NCI-H1048 (cell line): Measurements from ENCODE around the gene RTN4R.
"Not testable (repeated sequence)": the region's sequence is repeated elsewhere in the genome, so short reads cannot be mapped to it uniquely, and the experiment has no call there.

Source experiments
- DNase-seq: peaks from one replicate; lab custom pipeline; 2025; lab: John Stamatoyannopoulos, UW

RTN4R gene

GRCh38 chr22:20286784-20287423 is 18.8 kb upstream of the RTN4R start:
- DNase-seq, result not testable (repeated sequence)

- DNase-seq, result not testable (repeated sequence)
Measured at GRCh38 chr22:20286312-20286660, 18.2 kb upstream of the RTN4R start.

GRCh38 chr22:20285473-20286311 is 17.6 kb upstream of the RTN4R start:
- DNase-seq, result peak; percentile 11

- DNase-seq, result no peak
Measured at GRCh38 chr22:20284471-20285086, 16.5 kb upstream of the RTN4R start.

GRCh38 chr22:20283674-20284066 is 15.6 kb upstream of the RTN4R start:
- DNase-seq, result no peak

GRCh38 chr22:20282901-20283673 is 15.0 kb upstream of the RTN4R start:
- DNase-seq, result no peak

- no peak for DNase-seq
Measured at GRCh38 chr22:20281891-20282290, 13.8 kb upstream of the RTN4R start.

- not testable (repeated sequence) for DNase-seq
Measured at GRCh38 chr22:20281473-20281872, 13.4 kb upstream of the RTN4R start.

GRCh38 chr22:20280866-20281265 is 12.7 kb upstream of the RTN4R start:
- no peak for DNase-seq

GRCh38 chr22:20280163-20280562 is 12.0 kb upstream of the RTN4R start:
- not testable (repeated sequence) for DNase-seq

- no peak for DNase-seq
Measured at GRCh38 chr22:20279662-20280134, 11.6 kb upstream of the RTN4R start.

- not testable (repeated sequence) for DNase-seq
Measured at GRCh38 chr22:20278726-20279490, 10.8 kb upstream of the RTN4R start.

GRCh38 chr22:20277936-20278635 is 10.0 kb upstream of the RTN4R start:
- not testable (repeated sequence) for DNase-seq

- DNase-seq, result no peak
Measured at GRCh38 chr22:20276468-20276867, 8.3 kb upstream of the RTN4R start.

- no peak for DNase-seq
Measured at GRCh38 chr22:20275836-20276235, 7.7 kb upstream of the RTN4R start.

GRCh38 chr22:20275325-20275724 is 7.2 kb upstream of the RTN4R start:
- DNase-seq, result not testable (repeated sequence)

- not testable (repeated sequence) for DNase-seq
Measured at GRCh38 chr22:20274374-20274773, 6.3 kb upstream of the RTN4R start.

- DNase-seq, result no peak
Measured at GRCh38 chr22:20273758-20274181, 5.7 kb upstream of the RTN4R start.

GRCh38 chr22:20272700-20273099 is 4.6 kb upstream of the RTN4R start:
- DNase-seq, result no peak

- DNase-seq, result no peak
Measured at GRCh38 chr22:20272174-20272573, 4.1 kb upstream of the RTN4R start.
